DND-41 (cell line): ENCODE data around the gene PDE1C.

Source experiments
- ATAC-seq: fragments of 200-7000 bp; cut with Tn5 transposase; 3 replicates; pipeline ENCODE4 v1.9.1; 2021; ENCODE audit warnings: low read depth; ENCODE audit not compliant: insufficient read depth
- DNase-seq: peaks from one replicate; pipeline ENCODE4 v3.0.0-alpha.2; 2020
- H2AFZ ChIP-seq: 2 replicates; pipeline ENCODE4 v1.6.0; 2012; ENCODE audit warnings: low read depth, low read length
- H3K27ac ChIP-seq: 2 replicates; pipeline ENCODE4 v1.5.1; 2012; ENCODE audit warnings: low read length, inconsistent platforms
- H3K27me3 ChIP-seq: fragments of 200-600 bp; sonication (generic); 2 replicates; pipeline ENCODE4 v1.6.0; 2012; ENCODE audit warnings: low read length, mild to moderate bottlenecking, inconsistent platforms; ENCODE audit not compliant: insufficient read depth, poor library complexity
- H3K36me3 ChIP-seq: 2 replicates; pipeline ENCODE4 v1.5.1; 2012; ENCODE audit warnings: low read length, inconsistent platforms; ENCODE audit not compliant: insufficient read depth
- H3K4me1 ChIP-seq: 2 replicates; pipeline ENCODE4 v1.5.1; 2012; ENCODE audit warnings: mild to moderate bottlenecking, low read length; ENCODE audit not compliant: insufficient read depth
- H3K4me2 ChIP-seq: 2 replicates; pipeline ENCODE4 v1.6.0; 2012; ENCODE audit warnings: mild to moderate bottlenecking, moderate library complexity, low read length, inconsistent platforms; ENCODE audit not compliant: insufficient read depth
- H3K4me3 ChIP-seq, 2 experiments: fragments of 200-600 bp in 1 of 2; shearing (Covaris generic) in 1 of 2; 2 replicates each; pipeline ENCODE4 v1.5.1; 2012 to 2016; ENCODE audit warnings: inconsistent platforms in 2 of 2, low read length in 2 of 2, mild to moderate bottlenecking in 2 of 2, low read depth in 1 of 2, moderate library complexity in 1 of 2
- H3K79me2 ChIP-seq: 2 replicates; pipeline ENCODE4 v1.6.0; 2012; ENCODE audit warnings: low read length, inconsistent platforms; ENCODE audit not compliant: insufficient read depth
- H3K9ac ChIP-seq: 2 replicates; pipeline ENCODE4 v1.6.0; 2012; ENCODE audit warnings: low read depth, mild to moderate bottlenecking, inconsistent platforms, low read length, moderate library complexity
- H3K9me3 ChIP-seq: 2 replicates; pipeline ENCODE4 v1.5.1; 2012; ENCODE audit warnings: low read length, moderate library complexity, mild to moderate bottlenecking, inconsistent platforms; ENCODE audit not compliant: insufficient read depth, severe bottlenecking
- H4K20me1 ChIP-seq: 2 replicates; pipeline ENCODE4 v1.6.0; 2012; ENCODE audit warnings: low read length; ENCODE audit not compliant: insufficient read depth
- CTCF ChIP-seq: IDR thresholded peaks from 2 replicates; pipeline ENCODE4 v1.5.1; 2012; ENCODE audit warnings: borderline replicate concordance, low read length, moderate library complexity, mild to moderate bottlenecking; ENCODE audit not compliant: poor library complexity, severe bottlenecking; ENCODE audit errors: extremely low read depth
- EZH2 ChIP-seq: IDR thresholded peaks from 3 replicates; pipeline ENCODE4 v1.6.1; 2012; ENCODE audit warnings: borderline replicate concordance, low read depth, mild to moderate bottlenecking, moderate library complexity, low read length, inconsistent platforms; ENCODE audit not compliant: severe bottlenecking

PDE1C gene

DNA sequence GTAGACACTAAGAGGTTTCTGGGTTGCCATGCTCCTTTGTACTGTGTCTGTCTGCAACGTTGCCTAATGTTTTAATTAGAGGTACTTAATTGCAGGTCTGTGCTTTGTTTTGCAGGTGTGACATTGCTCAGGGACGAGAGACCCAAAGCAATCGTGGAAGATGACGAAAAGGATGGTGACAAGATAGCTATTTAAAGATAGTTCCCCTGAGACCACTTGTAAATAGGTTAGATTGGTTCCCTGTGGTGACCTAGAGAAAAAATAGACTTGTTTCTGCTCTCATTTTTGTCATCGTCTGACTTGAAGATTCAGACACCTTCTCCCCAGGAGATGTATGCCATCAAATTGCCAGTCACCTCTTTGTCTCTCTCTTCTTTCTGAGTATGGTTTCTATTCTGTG lies 363.1 kb downstream of the PDE1C start:
- Histone ChIP-seq H3K27ac (no peak overlapping the region), H3K9me3 (no peaks in the 10 kb centered on the region), H3K27me3 (peaks cover 3% of the 10 kb centered on the region), H3K4me1 (no peaks in the 10 kb centered on the region), H4K20me1 (no peaks in the 10 kb centered on the region), H3K9ac (no peak overlapping the region), H3K4me3 (no peak overlapping the region), H2AFZ (no peak overlapping the region), H3K4me2 (no peak overlapping the region), H3K79me2 (no peaks in the 10 kb centered on the region), H3K36me3 (no peaks in the 10 kb centered on the region)
- ATAC-seq (no peak), DNase-seq (no peak)
- TF ChIP-seq EZH2 (no peak), CTCF (no peak)

DNA sequence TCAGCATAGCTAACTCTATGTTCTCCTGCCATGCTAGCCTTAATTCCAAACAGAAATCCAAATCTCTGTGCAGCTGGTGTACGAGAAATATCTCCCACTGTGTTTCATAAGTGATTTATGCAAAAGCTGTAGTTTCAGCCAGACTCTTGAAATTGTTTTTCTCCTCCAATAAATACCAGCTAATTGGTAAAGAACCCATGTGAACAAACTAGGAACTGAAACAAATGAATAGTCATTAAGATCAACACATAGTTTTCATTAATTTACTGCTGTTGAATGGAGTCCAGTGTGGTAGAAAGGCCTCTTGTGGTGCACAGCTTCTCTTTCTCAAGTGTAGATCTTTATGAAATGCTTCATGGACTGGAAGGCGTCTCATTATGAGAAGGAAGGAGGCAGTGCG lies 364.8 kb downstream of the PDE1C start:
- Histone ChIP-seq H3K27ac (no peak overlapping the region), H3K9ac (no peak overlapping the region), H3K27me3 (peaks cover 3% of the 10 kb centered on the region), H3K4me2 (no peak overlapping the region), H2AFZ (no peak overlapping the region), H3K36me3 (no peaks in the 10 kb centered on the region), H3K4me1 (no peaks in the 10 kb centered on the region), H3K9me3 (no peaks in the 10 kb centered on the region), H3K79me2 (no peaks in the 10 kb centered on the region), H3K4me3 (no peak overlapping the region), H4K20me1 (no peaks in the 10 kb centered on the region)
- no peak for DNase-seq
- no peak for ATAC-seq
- TF ChIP-seq EZH2: no peak
- TF ChIP-seq CTCF: no peak

DNA sequence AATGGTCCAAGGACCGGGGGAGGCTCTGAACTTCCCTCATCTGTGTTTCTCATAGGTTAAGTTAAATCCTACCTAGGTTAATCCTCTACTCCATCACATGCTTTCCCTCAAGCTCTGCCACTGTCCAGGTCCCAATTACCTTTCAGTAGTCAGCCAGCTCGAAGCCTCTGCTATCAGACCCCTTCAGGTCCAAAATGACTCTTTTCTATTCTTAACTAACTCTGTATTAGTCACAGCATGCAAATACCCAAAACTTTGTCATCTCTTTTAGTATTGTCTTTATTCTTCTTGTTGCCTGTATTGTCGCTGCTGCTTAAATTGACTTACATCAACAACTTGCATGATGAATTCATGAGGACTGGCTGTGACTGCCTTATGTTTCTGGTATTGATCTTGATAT lies 367.9 kb downstream of the PDE1C start:
- TF ChIP-seq CTCF: no peak
- no peak for TF ChIP-seq EZH2
- Histone ChIP-seq H3K27me3 (peaks cover 3% of the 10 kb centered on the region), H3K4me3 (no peak overlapping the region), H3K27ac (no peak overlapping the region), H3K9me3 (no peaks in the 10 kb centered on the region), H3K4me1 (no peaks in the 10 kb centered on the region), H3K79me2 (no peaks in the 10 kb centered on the region), H4K20me1 (no peaks in the 10 kb centered on the region), H3K4me2 (no peak overlapping the region), H3K9ac (no peak overlapping the region), H2AFZ (no peak overlapping the region), H3K36me3 (no peaks in the 10 kb centered on the region)
- ATAC-seq (no peak), DNase-seq (no peak)
